H1 (cell line): ENCODE measurements around the gene MORC2.

Experiments
- POLR2AphosphoS5 ChIP-seq: IDR thresholded peaks from 2 replicates; pipeline ENCODE4 v1.6.1; 2011; ENCODE audit warnings: low read depth, low read length
- RNF2 ChIP-seq: fragments of 200-900, 300-1000 bp; sonication (generic); IDR thresholded peaks from 2 replicates; pipeline ENCODE4 v1.7.1; 2016; ENCODE audit warnings: borderline replicate concordance, low read depth, mild to moderate bottlenecking, antibody characterized with exemption, low read length; ENCODE audit not compliant: poor library complexity, severe bottlenecking; ENCODE audit errors: missing control alignments
- SP2 ChIP-seq: IDR thresholded peaks from 2 replicates; pipeline ENCODE4 v1.6.1; 2012; ENCODE audit warnings: mild to moderate bottlenecking, low read length, inconsistent platforms
- TAF1 ChIP-seq: IDR thresholded peaks from 2 replicates; pipeline ENCODE4 v1.6.1; 2011; ENCODE audit warnings: mild to moderate bottlenecking, low read depth, low read length
- TF ChIP-seq, protein P1 (sequence below), 3 experiments: IDR thresholded peaks; 1 replicate in 2 of 3; 2 replicates in 1 of 3; pipeline versions ENCODE4 v1.5.1 to v1.6.1; 2011; ENCODE audit warnings: low read length in 3 of 3, mild to moderate bottlenecking in 3 of 3, inconsistent platforms in 2 of 3, low read depth in 1 of 3, moderate library complexity in 1 of 3; ENCODE audit not compliant: insufficient read depth in 1 of 3; ENCODE audit errors: control extremely low read depth in 1 of 3

DNA sequence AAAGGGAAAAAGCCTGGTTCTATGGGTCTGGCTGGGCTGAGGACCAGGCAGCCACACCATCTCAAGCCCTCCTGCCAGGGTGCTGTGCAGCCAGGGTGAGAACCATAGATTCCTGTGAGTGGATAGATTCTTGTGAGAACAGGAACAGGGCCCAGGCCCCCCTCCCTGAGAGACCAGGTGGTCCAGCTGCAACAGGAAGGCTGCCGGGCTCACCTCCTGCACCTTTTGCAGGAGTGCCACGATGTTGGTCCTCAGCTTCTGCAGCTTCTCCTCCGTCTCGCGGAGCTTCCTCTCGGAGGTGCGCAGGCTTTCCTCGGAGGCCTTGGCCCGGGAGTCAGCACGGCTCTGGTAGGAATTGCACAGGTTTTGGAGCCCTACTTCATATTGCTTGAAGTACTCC lies 40.8 kb downstream of the MORC2 start:
- TF ChIP-seq, protein P1, sequence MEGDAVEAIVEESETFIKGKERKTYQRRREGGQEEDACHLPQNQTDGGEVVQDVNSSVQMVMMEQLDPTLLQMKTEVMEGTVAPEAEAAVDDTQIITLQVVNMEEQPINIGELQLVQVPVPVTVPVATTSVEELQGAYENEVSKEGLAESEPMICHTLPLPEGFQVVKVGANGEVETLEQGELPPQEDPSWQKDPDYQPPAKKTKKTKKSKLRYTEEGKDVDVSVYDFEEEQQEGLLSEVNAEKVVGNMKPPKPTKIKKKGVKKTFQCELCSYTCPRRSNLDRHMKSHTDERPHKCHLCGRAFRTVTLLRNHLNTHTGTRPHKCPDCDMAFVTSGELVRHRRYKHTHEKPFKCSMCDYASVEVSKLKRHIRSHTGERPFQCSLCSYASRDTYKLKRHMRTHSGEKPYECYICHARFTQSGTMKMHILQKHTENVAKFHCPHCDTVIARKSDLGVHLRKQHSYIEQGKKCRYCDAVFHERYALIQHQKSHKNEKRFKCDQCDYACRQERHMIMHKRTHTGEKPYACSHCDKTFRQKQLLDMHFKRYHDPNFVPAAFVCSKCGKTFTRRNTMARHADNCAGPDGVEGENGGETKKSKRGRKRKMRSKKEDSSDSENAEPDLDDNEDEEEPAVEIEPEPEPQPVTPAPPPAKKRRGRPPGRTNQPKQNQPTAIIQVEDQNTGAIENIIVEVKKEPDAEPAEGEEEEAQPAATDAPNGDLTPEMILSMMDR (IDR thresholded peaks at IDR 0.05; ENCODE audit: control extremely low read depth in 1 of 3, insufficient read depth in 1 of 3, low read depth in 1 of 3, low read length in 3 of 3) = no peak
- no peak for TF ChIP-seq TAF1
- no peak for TF ChIP-seq SP2
- no peak for TF ChIP-seq POLR2AphosphoS5
- TF ChIP-seq RNF2 = no peak
